Measurements from ENCODE around the gene PDE1A.

PDE1A gene

DNA sequence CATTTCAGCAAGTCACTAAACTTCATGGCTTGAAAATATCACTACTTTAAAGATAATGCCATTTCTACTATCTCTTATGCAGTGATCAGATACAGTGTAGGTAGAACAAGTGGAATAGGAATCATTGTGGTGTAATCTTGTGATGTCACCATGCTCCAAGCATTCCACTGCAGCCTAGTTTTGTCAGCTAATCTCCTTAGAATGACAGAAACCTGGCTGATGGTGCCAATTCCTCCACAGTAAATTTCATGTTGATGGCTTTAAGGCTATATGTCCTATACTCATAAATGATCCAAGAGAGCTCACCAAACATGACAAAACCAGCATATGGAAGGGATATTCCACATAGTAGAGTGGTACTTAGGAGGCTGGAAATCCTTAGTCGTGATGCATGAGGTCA is 184.9 kb downstream of the PDE1A start:
- no peak overlapping the region for H3K27ac ChIP-seq
- TF ChIP-seq, protein P1, sequence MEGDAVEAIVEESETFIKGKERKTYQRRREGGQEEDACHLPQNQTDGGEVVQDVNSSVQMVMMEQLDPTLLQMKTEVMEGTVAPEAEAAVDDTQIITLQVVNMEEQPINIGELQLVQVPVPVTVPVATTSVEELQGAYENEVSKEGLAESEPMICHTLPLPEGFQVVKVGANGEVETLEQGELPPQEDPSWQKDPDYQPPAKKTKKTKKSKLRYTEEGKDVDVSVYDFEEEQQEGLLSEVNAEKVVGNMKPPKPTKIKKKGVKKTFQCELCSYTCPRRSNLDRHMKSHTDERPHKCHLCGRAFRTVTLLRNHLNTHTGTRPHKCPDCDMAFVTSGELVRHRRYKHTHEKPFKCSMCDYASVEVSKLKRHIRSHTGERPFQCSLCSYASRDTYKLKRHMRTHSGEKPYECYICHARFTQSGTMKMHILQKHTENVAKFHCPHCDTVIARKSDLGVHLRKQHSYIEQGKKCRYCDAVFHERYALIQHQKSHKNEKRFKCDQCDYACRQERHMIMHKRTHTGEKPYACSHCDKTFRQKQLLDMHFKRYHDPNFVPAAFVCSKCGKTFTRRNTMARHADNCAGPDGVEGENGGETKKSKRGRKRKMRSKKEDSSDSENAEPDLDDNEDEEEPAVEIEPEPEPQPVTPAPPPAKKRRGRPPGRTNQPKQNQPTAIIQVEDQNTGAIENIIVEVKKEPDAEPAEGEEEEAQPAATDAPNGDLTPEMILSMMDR (conservative IDR thresholded peaks at IDR 0.05) = no peak

DNA sequence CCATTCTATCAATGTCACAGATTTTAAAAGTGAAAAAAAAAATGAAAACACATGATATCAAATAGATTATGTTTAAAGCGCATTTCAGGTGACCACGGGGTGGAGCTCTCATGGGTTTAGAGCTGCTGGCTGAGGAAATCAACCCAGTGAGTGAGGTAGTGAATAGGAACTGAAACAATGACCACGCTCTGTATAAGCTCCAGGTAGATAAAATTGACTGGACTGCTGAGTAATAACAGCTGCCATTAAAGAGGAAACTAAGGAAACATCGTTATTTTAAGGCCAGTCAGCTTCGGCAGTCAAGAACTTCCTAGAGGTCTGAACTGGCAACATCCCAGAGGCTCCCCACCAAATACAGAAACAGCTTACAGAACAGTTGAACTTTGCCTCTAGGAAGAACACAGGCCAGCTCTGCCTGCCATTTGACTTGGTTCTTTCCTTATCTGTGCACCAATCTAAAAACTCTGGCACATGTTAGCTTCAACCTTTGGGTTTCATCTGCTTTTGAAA is 185.9 kb downstream of the PDE1A start:
- TF ChIP-seq, protein P1 (conservative IDR thresholded peaks at IDR 0.05) = peak; percentile 68
- no peak overlapping the region for H3K27ac ChIP-seq

DNA sequence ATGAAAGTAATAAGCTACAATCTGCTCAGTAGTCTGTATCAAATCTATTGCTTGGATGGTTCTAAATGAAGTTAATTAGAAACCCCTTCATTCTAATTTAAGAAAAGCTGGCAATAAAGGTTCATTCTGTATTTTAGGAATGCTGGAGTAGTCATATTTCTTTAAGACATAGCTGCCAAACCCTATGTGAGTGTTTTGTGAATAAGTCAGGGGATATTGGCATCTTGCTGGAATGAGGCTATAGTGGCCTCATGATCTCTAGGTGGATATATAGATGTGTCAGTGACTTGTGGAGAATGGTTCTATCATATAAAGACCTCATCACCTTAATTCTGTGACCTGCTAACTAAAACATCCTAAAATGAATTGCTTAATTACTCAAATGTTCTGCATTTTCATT is 196.3 kb downstream of the PDE1A start:
- TF ChIP-seq, protein P1 (conservative IDR thresholded peaks at IDR 0.05) = no peak
- no peak overlapping the region for H3K27ac ChIP-seq

DNA sequence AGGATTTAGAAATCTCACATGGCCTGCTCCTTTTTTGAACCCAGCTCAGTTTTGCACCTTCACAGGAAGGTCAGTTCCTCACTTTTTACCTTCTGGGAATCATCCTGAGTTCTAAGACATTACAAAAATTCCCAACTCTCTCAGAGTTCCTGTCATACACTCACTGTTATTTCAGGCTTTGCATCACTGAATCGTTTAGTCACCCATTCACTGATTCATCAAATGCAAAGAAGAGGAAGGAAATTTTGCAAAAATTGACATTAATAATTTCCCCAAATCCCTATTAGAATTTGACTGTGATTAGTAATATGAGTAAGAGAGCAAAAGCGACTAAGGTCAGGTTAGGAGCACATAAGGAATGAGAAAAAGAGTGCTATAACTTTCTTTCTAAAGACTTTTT is 197.5 kb downstream of the PDE1A start:
- H3K27ac ChIP-seq = no peak overlapping the region
- TF ChIP-seq, protein P1 (conservative IDR thresholded peaks at IDR 0.05) = no peak

DNA sequence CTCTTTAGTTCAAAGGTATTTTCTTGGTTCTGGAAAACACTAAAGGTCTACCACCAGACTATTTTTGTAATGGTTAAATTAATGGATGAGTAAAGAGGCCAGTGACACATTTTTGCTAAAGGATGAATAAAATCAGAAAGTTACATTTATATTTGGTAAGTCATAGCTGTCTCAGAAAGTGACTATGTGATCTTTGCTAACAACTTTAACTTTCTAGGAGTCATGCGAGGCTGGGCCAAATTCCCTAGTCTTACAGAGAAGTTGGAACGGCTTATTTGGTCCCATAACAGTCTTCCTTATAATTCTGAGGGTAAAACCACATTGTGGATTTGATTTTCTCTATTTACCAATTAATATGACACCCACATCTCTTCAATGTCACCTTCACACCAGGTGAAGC is 198.1 kb downstream of the PDE1A start:
- TF ChIP-seq, protein P1 (conservative IDR thresholded peaks at IDR 0.05) = no peak
- no peak overlapping the region for H3K27ac ChIP-seq

DNA sequence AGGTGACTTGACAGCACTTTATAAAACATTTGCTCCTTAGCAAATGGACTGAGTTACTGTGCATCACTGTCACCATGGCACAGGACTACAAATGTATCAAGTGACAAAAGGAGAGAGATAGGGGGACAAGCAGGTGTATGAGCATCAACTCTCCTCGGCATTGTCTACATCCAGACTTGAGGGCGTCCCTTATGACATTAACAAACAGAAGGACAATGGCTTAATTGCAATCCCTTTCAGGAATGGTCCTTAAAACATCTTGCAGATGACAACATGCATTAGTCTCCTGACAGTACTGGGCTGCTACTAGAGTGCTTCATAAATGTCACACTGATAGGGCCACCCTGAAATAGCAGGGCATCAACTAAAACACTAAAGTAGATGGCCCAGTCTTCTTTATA is 198.8 kb downstream of the PDE1A start:
- TF ChIP-seq, protein P1 (conservative IDR thresholded peaks at IDR 0.05) = no peak
- no peak overlapping the region for H3K27ac ChIP-seq

DNA sequence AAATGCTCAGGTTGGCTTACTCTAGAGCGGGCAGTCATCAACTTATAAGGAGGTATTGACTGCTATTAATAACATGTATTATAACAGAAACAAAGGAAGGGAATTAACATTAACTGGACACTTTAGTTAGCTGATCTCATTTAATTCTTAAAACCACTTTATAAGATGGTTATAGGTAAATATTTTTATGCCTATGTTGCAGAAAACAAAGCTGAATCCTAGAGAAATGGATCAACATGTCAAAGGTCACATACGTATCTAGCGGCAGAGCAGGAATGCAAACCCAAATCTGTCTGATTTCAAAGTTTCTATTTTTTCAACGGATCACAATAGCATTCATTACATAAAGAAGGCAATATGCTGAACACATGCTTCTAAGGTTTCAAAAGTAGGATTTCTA is 200.0 kb downstream of the PDE1A start:
- H3K27ac ChIP-seq = no peak overlapping the region
- TF ChIP-seq, protein P1 (conservative IDR thresholded peaks at IDR 0.05) = no peak
